Measurements from ENCODE around the gene RFX1.

- TF ChIP-seq SUZ12 (IDR thresholded peaks at IDR 0.05; ENCODE audit: extremely low read depth, insufficient read depth, insufficient read length) (no peak), ZNF274 (IDR thresholded peaks at IDR 0.05; ENCODE audit: low read depth, low read length) (no peak), YY1 (IDR thresholded peaks at IDR 0.05; ENCODE audit: insufficient read depth, insufficient read length) (no peak)
These were observed 26.4 kb downstream of the RFX1 start for GRCh38 chr19:13979686-13980085.
